Memory B cell (primary cell): Measurements from ENCODE around the gene NEK6.
A peak's percentile ranks its signal among the peaks of the same experiment; 100 is the strongest.

ENCODE experiments used
- ATAC-seq: fragments of 150-1000 bp; cut with Tn5 transposase; 2 replicates; pipeline ENCODE4 v1.10.0; 2021; ENCODE audit warnings: low read depth, mild to moderate bottlenecking, moderate library complexity
- DNase-seq, 2 donors: peaks; one replicate each; pipeline ENCODE4 v3.0.0; 2022; ENCODE audit warnings: low spot score in 2 of 2
- H3K27ac Mint-ChIP-seq: one replicate; pipeline ENCODE4 v1.8.0; 2022; ENCODE audit warnings: mild to moderate bottlenecking, moderate library complexity, mixed read lengths
- H3K27me3 Mint-ChIP-seq: one replicate; pipeline ENCODE4 v1.8.0; 2022; ENCODE audit warnings: mixed read lengths
- H3K36me3 Mint-ChIP-seq: one replicate; pipeline ENCODE4 v1.8.0; 2022; ENCODE audit warnings: mild to moderate bottlenecking, mixed read lengths
- H3K4me1 Mint-ChIP-seq: one replicate; pipeline ENCODE4 v1.8.0; 2022; ENCODE audit warnings: mixed read lengths
- H3K4me3 Mint-ChIP-seq: one replicate; pipeline ENCODE4 v1.8.0; 2022; ENCODE audit warnings: mild to moderate bottlenecking, moderate library complexity, mixed read lengths
- H3K9me3 Mint-ChIP-seq: one replicate; pipeline ENCODE4 v1.8.0; 2022; ENCODE audit warnings: mixed read lengths

The NEK6 gene

GRCh38 chr9:124392871-124393460, 135.2 kb downstream of the NEK6 start:
- no peaks in the 10 kb centered on the region for H3K9me3 Mint-ChIP-seq
- H3K4me1 Mint-ChIP-seq, result peaks cover 21% of the 10 kb centered on the region
- no peak overlapping the region for H3K27ac Mint-ChIP-seq
- DNase-seq (no peak), ATAC-seq (no peak)
- H3K4me3 Mint-ChIP-seq, result no peak overlapping the region
- H3K36me3 Mint-ChIP-seq, result peaks cover 11% of the 10 kb centered on the region
- H3K27me3 Mint-ChIP-seq, result no peaks in the 10 kb centered on the region

GRCh38 chr9:124394167-124394566, 136.4 kb downstream of the NEK6 start:
- Mint-ChIP-seq H3K4me1 (peaks cover 14% of the 10 kb centered on the region), H3K27ac (no peak overlapping the region)
- DNase-seq, result no peak

GRCh38 chr9:124394596-124394995, 136.8 kb downstream of the NEK6 start:
- H3K27ac Mint-ChIP-seq, result no peak overlapping the region
- H3K27me3 Mint-ChIP-seq, result no peaks in the 10 kb centered on the region
- DNase-seq, result no peak
- no peaks in the 10 kb centered on the region for H3K9me3 Mint-ChIP-seq
- H3K4me1 Mint-ChIP-seq, result peaks cover 9% of the 10 kb centered on the region
- H3K36me3 Mint-ChIP-seq, result peaks cover 10% of the 10 kb centered on the region
- no peak overlapping the region for H3K4me3 Mint-ChIP-seq
- no peak for ATAC-seq

More at GRCh38 chr9:124394167-124394566, 136.4 kb downstream of the NEK6 start:
- H3K36me3 Mint-ChIP-seq, result peaks cover 11% of the 10 kb centered on the region
- no peak overlapping the region for H3K4me3 Mint-ChIP-seq
- no peak for ATAC-seq
- no peaks in the 10 kb centered on the region for H3K9me3 Mint-ChIP-seq
- H3K27me3 Mint-ChIP-seq, result no peaks in the 10 kb centered on the region

DNA sequence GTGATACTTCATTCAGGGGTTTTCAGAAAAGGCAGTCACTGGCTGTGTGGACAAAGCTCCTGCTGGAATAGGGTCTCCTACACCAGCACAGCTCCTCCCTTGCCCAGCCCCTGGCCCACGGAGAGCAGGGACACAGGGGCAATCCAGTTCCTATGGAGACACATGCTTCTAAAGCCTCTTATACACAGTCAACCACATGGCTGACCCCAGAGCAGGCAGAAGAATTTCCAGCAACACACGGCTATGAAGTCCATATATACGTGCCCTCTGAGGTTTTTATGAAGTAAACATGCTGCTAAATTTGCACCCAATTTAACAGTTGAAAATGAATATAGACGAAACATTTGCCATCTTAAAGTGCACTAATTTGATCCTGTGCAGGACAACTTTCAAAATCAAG, 138.1 kb downstream of the NEK6 start:
- Mint-ChIP-seq H3K36me3 (peaks cover 11% of the 10 kb centered on the region), H3K9me3 (no peaks in the 10 kb centered on the region), H3K4me3 (no peak overlapping the region), H3K4me1 (peaks cover 8% of the 10 kb centered on the region), H3K27me3 (no peaks in the 10 kb centered on the region), H3K27ac (no peak overlapping the region)
- ATAC-seq (no peak), DNase-seq (no peak)

DNA sequence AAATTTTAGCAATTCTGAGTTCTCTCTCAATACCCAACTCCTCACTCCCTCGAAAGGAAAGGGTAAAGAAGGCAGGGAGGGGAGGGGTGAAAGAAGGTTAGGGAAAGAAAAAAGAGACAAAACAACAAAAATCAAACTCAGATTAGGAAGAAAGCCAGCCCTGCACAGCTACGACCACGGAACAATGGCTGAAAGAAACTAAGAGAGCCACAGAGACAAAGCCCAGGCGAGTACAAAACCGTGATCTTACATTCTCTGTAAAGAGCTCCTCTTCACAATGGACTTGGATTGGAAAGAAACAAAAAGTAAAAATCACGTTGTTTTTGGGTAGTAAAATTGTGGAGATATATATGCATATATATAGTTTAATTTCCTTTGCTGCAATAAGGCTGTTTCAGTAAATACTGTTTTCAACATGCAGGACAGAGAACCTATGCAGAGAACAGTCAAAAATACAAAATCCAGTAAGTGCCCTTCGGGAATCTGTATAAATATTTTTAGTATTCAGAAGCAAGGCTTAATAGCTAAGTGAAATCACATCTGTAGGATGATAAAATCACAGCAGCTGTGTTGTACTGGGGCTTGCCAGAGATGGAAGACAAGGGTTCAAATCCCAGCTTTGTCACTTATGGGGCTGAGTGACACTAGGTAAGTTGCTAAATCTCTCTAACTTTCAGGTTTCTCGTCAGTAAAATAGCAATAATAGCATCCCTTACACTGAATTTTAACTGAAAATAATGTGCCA, 140.6 kb downstream of the NEK6 start:
- H3K4me3 Mint-ChIP-seq, result no peak overlapping the region
- no peak overlapping the region for H3K27ac Mint-ChIP-seq
- peaks cover 14% of the 10 kb centered on the region for H3K36me3 Mint-ChIP-seq
- peaks cover 10% of the 10 kb centered on the region for H3K4me1 Mint-ChIP-seq
- DNase-seq, result no peak
- no peaks in the 10 kb centered on the region for H3K9me3 Mint-ChIP-seq
- no peak for ATAC-seq
- no peaks in the 10 kb centered on the region for H3K27me3 Mint-ChIP-seq

DNA sequence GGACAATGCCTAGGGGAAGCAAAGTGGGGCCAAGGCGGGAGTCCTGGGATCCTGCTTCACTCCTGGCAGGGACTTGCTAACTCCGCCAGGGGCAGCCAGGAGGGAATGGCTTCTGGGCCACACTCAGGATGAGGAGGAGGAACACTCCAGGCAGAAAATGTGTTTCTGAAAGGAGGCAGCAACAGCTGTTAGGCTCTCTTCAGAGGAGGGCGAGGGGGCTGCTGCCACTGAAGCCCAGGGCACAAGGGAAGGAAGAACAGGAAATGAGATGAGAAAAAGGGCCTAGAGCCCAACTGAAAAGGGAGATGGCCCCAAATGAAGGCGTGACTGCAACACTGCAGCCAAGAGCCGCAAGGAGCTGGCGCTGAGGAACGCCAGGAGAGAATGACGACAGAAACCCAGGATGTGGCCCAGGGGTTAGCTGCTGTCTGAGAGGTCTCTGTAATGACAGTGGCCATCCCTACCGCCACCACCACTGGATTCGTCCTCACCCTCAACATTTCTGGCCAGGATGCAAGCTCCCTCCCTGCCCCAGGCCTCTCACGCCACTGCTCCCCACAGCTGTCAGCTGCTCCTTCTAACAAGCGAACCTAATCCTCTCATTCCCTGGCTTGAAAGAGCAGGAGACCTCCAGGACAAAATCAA, 141.7 kb downstream of the NEK6 start:
- H3K4me1 Mint-ChIP-seq, result peaks cover 10% of the 10 kb centered on the region
- no peak for DNase-seq
- H3K27me3 Mint-ChIP-seq, result no peaks in the 10 kb centered on the region
- no peaks in the 10 kb centered on the region for H3K9me3 Mint-ChIP-seq
- no peak for ATAC-seq
- H3K36me3 Mint-ChIP-seq, result peaks cover 20% of the 10 kb centered on the region
- no peak overlapping the region for H3K4me3 Mint-ChIP-seq
- H3K27ac Mint-ChIP-seq, result peak overlapping the region; percentile 25

DNA sequence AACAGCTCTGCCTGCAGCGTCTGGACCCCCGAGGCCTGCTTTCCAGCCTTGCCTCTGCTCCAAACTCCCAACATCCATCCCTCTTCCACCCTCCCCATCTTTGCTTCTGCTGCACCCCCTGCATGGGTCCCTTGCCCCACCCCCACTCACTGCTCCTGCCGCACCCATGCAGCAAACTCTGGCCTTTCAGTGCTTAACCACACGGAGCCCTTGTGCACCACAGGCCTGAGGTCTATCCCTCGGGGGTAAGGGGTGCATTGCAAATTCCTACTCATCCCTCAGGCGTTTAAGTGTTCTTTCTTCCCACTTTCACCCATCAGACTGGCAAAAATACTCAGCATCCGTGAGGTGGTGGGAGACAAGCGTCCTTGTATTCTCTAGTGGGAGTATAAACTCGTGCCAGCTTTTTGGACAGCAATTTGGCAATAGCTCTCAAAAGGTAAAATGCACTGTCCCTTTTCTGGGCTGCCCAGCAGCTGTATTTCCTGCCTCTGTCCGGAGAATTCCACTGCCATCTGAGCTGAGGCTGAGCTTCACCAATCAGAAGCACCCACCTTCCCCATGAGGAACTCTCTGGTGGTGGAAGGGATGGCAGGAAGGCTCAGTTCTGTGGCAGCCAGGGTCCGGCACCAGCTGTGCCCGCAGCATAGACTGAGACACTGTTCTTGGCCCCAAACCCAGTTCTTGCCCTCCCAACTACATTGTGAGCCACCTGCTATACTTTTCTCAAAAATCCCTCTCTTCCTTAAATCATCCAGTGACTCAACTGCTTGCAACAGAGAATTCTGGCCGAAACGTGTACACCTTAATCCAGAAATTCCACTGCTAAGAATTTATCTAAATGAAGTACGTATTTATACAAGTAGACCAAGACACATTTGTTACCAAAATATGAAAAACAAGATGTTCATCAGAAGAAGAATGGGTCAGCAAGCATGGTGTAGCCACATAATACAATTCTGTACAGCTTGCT, 142.5 kb downstream of the NEK6 start:
- no peak overlapping the region for H3K4me3 Mint-ChIP-seq
- H3K9me3 Mint-ChIP-seq, result no peaks in the 10 kb centered on the region
- H3K36me3 Mint-ChIP-seq, result peaks cover 21% of the 10 kb centered on the region
- no peak for DNase-seq
- no peak for ATAC-seq
- no peak overlapping the region for H3K27ac Mint-ChIP-seq
- no peaks in the 10 kb centered on the region for H3K27me3 Mint-ChIP-seq
- H3K4me1 Mint-ChIP-seq, result peaks cover 10% of the 10 kb centered on the region
